Activated T-cell treated with anti-CD3 and anti-CD28 coated beads for 1 hour (primary cell): ENCODE data around the gene AGPAT2.

Experiments used
- DNase-seq: peaks from one replicate; pipeline ENCODE4 v3.0.0-alpha.2; 2020; ENCODE audit warnings: low read depth

AGPAT2 gene

GRCh38 chr9:136625101-136626065 is 61.9 kb downstream of the AGPAT2 start:
- DNase-seq = no peak

- DNase-seq = no peak
Measured at GRCh38 chr9:136624184-136624951, 62.9 kb downstream of the AGPAT2 start.

GRCh38 chr9:136623842-136624183 is 63.4 kb downstream of the AGPAT2 start:
- no peak for DNase-seq
